ENCODE data around the gene GEMIN7. TPM values are rescaled to one million over a fixed set of nuclear protein-coding genes. Genes with fewer than 3 reads are reported as not detected.

Gene GEMIN7
- total and polyA plus RNA-seq, 4 donors, result 10.0 to 25.2 (median 19.4) TPM

DNA sequence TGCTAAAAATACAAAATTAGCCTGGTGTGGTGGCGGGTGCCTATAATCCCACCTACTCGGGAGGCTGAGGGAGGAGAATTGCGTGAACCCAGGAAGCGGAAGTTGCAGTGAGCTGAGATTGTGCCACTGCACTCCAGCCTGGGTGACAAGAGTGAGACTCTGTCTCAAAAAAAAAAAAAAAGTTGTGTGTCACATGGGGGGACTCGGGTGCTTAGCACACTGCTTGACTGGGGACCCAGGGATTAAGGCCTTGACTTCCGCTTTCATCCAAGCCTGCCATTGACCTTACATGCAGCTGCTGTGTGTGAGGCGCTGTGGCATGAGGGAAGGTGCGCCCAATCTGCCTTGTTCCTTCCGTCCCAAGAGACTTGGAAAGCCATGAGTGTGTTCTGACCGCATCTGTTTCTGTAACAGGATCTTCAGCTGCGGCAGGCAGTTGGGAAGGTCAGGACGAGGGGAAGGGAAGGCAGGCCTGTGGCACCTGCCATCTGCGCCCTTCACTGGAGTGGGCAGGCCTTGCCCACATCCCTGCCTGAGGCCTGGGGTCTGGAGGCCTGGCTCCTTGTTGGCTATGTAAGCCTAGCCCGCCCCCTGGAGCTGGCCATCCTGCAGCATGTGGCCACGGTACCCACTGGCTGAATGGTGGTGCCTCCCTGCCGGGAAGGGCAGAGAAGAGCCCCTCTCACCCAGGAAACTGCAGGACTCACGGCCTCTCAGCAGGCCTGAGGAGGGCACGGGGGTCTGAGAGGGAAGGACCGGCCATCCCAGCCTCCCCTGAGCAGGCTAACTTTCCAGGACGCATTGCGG lies 37.0 kb downstream of the GEMIN7 start:
- Histone ChIP-seq H3K27ac (ENCODE audit: low read depth in 1 of 2, low read length in 2 of 2) (no peak overlapping the region), H3K27me3 (ENCODE audit: control insufficient read depth in 4 of 4, insufficient read depth in 4 of 4, low read length in 3 of 4) (no peaks in the 10 kb centered on the region), H3K9me3 (ENCODE audit: control insufficient read depth in 4 of 4, low read length in 3 of 4) (no peaks in the 10 kb centered on the region), H3K4me3 (ENCODE audit: low read depth in 1 of 3, low read length in 3 of 3) (no peak overlapping the region), H3K4me1 (ENCODE audit: control insufficient read depth in 4 of 4, insufficient read depth in 4 of 4, low read length in 3 of 4) (peaks cover 3 to 17% (median 7%) of the 10 kb centered on the region in 4 donors), H3K9ac (ENCODE audit: low read depth in 1 of 2, low read length in 2 of 2) (no peak overlapping the region), H3K36me3 (ENCODE audit: control insufficient read depth in 4 of 4, insufficient read depth in 3 of 4, low read depth in 1 of 4, low read length in 3 of 4) (no peaks in the 10 kb centered on the region)
- no peak for DNase-seq (ENCODE audit: low spot score)
- TF ChIP-seq, protein P1, sequence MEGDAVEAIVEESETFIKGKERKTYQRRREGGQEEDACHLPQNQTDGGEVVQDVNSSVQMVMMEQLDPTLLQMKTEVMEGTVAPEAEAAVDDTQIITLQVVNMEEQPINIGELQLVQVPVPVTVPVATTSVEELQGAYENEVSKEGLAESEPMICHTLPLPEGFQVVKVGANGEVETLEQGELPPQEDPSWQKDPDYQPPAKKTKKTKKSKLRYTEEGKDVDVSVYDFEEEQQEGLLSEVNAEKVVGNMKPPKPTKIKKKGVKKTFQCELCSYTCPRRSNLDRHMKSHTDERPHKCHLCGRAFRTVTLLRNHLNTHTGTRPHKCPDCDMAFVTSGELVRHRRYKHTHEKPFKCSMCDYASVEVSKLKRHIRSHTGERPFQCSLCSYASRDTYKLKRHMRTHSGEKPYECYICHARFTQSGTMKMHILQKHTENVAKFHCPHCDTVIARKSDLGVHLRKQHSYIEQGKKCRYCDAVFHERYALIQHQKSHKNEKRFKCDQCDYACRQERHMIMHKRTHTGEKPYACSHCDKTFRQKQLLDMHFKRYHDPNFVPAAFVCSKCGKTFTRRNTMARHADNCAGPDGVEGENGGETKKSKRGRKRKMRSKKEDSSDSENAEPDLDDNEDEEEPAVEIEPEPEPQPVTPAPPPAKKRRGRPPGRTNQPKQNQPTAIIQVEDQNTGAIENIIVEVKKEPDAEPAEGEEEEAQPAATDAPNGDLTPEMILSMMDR (IDR thresholded peaks at IDR 0.05; ENCODE audit: low read depth, low read length, missing input control), result no peak
- TF ChIP-seq FOXA2 (IDR thresholded peaks at IDR 0.05) (no peak), EGR1 (IDR thresholded peaks at IDR 0.05; ENCODE audit: low read depth in 2 of 2) (no peak), NR2F2 (IDR thresholded peaks at IDR 0.05) (no peak), SP1 (IDR thresholded peaks at IDR 0.05) (no peak), TAF1 (conservative IDR thresholded peaks at IDR 0.05) (no peak), FOXA1 (IDR thresholded peaks at IDR 0.05) (no peak), MAX (IDR thresholded peaks at IDR 0.05) (no peak), GABPA (IDR thresholded peaks at IDR 0.05 in 1 of 2, conservative IDR thresholded peaks at IDR 0.05 in 1 of 2) (no peak), HNF4G (IDR thresholded peaks at IDR 0.05) (no peak), RXRA (IDR thresholded peaks at IDR 0.05) (no peak), YY1 (IDR thresholded peaks at IDR 0.05) (no peak), RAD21 (IDR thresholded peaks at IDR 0.05) (no peak), JUND (IDR thresholded peaks at IDR 0.05) (no peak), HNF4A (conservative IDR thresholded peaks at IDR 0.05) (no peak)
- TF ChIP-seq, protein P2, sequence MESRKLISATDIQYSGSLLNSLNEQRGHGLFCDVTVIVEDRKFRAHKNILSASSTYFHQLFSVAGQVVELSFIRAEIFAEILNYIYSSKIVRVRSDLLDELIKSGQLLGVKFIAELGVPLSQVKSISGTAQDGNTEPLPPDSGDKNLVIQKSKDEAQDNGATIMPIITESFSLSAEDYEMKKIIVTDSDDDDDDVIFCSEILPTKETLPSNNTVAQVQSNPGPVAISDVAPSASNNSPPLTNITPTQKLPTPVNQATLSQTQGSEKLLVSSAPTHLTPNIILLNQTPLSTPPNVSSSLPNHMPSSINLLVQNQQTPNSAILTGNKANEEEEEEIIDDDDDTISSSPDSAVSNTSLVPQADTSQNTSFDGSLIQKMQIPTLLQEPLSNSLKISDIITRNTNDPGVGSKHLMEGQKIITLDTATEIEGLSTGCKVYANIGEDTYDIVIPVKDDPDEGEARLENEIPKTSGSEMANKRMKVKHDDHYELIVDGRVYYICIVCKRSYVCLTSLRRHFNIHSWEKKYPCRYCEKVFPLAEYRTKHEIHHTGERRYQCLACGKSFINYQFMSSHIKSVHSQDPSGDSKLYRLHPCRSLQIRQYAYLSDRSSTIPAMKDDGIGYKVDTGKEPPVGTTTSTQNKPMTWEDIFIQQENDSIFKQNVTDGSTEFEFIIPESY (IDR thresholded peaks at IDR 0.05), result no peak
- TF ChIP-seq, protein P3, sequence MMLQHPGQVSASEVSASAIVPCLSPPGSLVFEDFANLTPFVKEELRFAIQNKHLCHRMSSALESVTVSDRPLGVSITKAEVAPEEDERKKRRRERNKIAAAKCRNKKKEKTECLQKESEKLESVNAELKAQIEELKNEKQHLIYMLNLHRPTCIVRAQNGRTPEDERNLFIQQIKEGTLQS (IDR thresholded peaks at IDR 0.05), result no peak
- TF ChIP-seq, protein P4, sequence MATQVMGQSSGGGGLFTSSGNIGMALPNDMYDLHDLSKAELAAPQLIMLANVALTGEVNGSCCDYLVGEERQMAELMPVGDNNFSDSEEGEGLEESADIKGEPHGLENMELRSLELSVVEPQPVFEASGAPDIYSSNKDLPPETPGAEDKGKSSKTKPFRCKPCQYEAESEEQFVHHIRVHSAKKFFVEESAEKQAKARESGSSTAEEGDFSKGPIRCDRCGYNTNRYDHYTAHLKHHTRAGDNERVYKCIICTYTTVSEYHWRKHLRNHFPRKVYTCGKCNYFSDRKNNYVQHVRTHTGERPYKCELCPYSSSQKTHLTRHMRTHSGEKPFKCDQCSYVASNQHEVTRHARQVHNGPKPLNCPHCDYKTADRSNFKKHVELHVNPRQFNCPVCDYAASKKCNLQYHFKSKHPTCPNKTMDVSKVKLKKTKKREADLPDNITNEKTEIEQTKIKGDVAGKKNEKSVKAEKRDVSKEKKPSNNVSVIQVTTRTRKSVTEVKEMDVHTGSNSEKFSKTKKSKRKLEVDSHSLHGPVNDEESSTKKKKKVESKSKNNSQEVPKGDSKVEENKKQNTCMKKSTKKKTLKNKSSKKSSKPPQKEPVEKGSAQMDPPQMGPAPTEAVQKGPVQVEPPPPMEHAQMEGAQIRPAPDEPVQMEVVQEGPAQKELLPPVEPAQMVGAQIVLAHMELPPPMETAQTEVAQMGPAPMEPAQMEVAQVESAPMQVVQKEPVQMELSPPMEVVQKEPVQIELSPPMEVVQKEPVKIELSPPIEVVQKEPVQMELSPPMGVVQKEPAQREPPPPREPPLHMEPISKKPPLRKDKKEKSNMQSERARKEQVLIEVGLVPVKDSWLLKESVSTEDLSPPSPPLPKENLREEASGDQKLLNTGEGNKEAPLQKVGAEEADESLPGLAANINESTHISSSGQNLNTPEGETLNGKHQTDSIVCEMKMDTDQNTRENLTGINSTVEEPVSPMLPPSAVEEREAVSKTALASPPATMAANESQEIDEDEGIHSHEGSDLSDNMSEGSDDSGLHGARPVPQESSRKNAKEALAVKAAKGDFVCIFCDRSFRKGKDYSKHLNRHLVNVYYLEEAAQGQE (IDR thresholded peaks at IDR 0.05), result no peak
- WGBS, result 96% methylated on average over 21 of the region's 21 CpGs
